Endothelial cell of umbilical vein (primary cell): ENCODE measurements around the gene WNT7B.

Source experiments
- JUN ChIP-seq: IDR thresholded peaks from 2 replicates; pipeline ENCODE4 v1.6.1; 2011; ENCODE audit warnings: borderline replicate concordance, low read depth; ENCODE audit not compliant: insufficient read length, insufficient read depth
- MYC ChIP-seq: IDR thresholded peaks from one replicate; pipeline ENCODE4 v1.6.1; 2011; ENCODE audit warnings: mild to moderate bottlenecking, low read depth, low read length
- TF ChIP-seq, protein P1 (sequence below), 2 donors: IDR thresholded peaks; 1 replicate in 1 of 2; 2 replicates in 1 of 2; pipeline ENCODE4 v1.5.1; 2011; ENCODE audit warnings: low read length in 2 of 2, mild to moderate bottlenecking in 2 of 2, moderate library complexity in 2 of 2, control low read depth in 1 of 2, inconsistent platforms in 1 of 2, low read depth in 1 of 2; ENCODE audit not compliant: insufficient read depth in 1 of 2; ENCODE audit errors: extremely low read depth in 1 of 2

DNA sequence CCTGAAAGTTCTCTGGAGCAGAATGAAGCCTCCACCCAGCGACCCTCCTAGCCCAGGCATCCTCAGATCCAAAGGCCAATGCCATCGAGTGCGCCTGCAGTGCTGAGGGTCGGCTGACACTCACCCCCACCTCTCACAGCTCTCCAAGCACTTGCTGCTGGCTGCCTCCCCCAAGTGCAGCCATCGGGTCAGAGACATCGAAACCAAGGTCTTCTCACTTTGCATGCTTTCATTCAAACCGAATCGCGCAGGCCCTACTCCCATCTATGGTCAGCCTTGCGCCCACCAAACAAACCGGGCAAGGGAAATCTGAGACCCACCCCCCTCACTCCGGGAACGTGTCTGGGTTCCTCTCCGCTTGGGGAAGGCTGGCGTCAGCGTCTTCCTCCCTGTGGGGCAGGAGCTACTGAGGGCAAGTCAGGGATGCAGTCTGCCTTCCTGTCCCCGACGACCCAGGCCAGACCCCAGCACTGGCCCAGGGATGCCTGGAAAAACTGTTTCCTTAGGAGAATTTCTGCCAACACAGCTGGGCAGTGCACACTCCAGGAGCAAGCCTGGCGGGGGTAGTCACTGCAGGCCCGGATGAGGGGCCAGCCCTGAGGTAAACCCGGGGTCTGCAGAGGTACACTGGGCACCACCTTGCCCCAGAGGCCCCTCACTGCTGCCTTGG, 7.0 kb downstream of the WNT7B start:
- no peak for TF ChIP-seq JUN
- TF ChIP-seq, protein P1, sequence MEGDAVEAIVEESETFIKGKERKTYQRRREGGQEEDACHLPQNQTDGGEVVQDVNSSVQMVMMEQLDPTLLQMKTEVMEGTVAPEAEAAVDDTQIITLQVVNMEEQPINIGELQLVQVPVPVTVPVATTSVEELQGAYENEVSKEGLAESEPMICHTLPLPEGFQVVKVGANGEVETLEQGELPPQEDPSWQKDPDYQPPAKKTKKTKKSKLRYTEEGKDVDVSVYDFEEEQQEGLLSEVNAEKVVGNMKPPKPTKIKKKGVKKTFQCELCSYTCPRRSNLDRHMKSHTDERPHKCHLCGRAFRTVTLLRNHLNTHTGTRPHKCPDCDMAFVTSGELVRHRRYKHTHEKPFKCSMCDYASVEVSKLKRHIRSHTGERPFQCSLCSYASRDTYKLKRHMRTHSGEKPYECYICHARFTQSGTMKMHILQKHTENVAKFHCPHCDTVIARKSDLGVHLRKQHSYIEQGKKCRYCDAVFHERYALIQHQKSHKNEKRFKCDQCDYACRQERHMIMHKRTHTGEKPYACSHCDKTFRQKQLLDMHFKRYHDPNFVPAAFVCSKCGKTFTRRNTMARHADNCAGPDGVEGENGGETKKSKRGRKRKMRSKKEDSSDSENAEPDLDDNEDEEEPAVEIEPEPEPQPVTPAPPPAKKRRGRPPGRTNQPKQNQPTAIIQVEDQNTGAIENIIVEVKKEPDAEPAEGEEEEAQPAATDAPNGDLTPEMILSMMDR (IDR thresholded peaks at IDR 0.05; ENCODE audit: extremely low read depth in 1 of 2, insufficient read depth in 1 of 2, low read depth in 1 of 2, low read length in 2 of 2) = no peak
- no peak for TF ChIP-seq MYC
